GM23338 (cell line): Measurements from ENCODE around the gene ARHGEF25. TPM values are rescaled to one million over a fixed set of nuclear protein-coding genes. Genes with fewer than 3 reads are reported as not detected.
"Not testable (repeated sequence)": the region's sequence is repeated elsewhere in the genome, so short reads cannot be mapped to it uniquely, and the experiment has no call there.

Experiments
- ATAC-seq: fragments of 200-7000 bp; cut with Tn5 transposase; 3 replicates; pipeline ENCODE4 v1.9.1; 2020
- DNase-seq: peaks from one replicate; pipeline ENCODE4 v3.0.0-alpha.2; 2015; ENCODE audit warnings: low spot score
- H2AFZ ChIP-seq: fragments of 200-600 bp; sonication (generic); 2 replicates; pipeline ENCODE4 v1.8.0; 2016; ENCODE audit warnings: antibody characterized with exemption, mild to moderate bottlenecking, moderate library complexity
- H3F3A ChIP-seq: fragments of 200-600 bp; sonication (generic); replicated peaks from 2 replicates; pipeline ENCODE4 v1.8.0; 2017; ENCODE audit warnings: antibody characterized with exemption, mixed run types, low read depth
- H3K27ac ChIP-seq: fragments of 200-600 bp; sonication (generic); 2 replicates; pipeline ENCODE4 v1.6.1; 2016; ENCODE audit warnings: low read depth
- H3K27me3 ChIP-seq: fragments of 200-600 bp; sonication (generic); 2 replicates; pipeline ENCODE4 v1.8.0; 2016; ENCODE audit warnings: mild to moderate bottlenecking, mixed run types, moderate library complexity; ENCODE audit not compliant: insufficient read depth
- H3K36me3 ChIP-seq: fragments of 200-600 bp; sonication (generic); 2 replicates; pipeline ENCODE4 v1.8.0; 2016; ENCODE audit warnings: mild to moderate bottlenecking; ENCODE audit not compliant: insufficient read depth
- H3K4me1 ChIP-seq: fragments of 200-600 bp; sonication (generic); 2 replicates; pipeline ENCODE4 v1.8.0; 2016; ENCODE audit warnings: mild to moderate bottlenecking, moderate library complexity; ENCODE audit not compliant: insufficient read depth
- H3K4me2 ChIP-seq: fragments of 200-600 bp; sonication (generic); 2 replicates; pipeline ENCODE4 v1.7.1; 2017; ENCODE audit warnings: mixed run types
- H3K4me3 ChIP-seq: fragments of 200-600 bp; sonication (generic); 2 replicates; pipeline ENCODE4 v1.6.1; 2016; ENCODE audit warnings: mixed run types
- H3K79me2 ChIP-seq: fragments of 200-600 bp; sonication (generic); replicated peaks from 2 replicates; pipeline ENCODE4 v1.8.0; 2017; ENCODE audit warnings: mild to moderate bottlenecking; ENCODE audit not compliant: insufficient read depth
- H3K9me2 ChIP-seq: fragments of 200-600 bp; sonication (generic); 2 replicates; pipeline ENCODE4 v1.8.0; 2017; ENCODE audit not compliant: insufficient read depth
- H4K20me1 ChIP-seq: fragments of 200-600 bp; sonication (generic); replicated peaks from 2 replicates; pipeline ENCODE4 v1.8.0; 2017; ENCODE audit warnings: mild to moderate bottlenecking; ENCODE audit not compliant: insufficient read depth
- H3K27ac Mint-ChIP-seq: 2 replicates; pipeline ENCODE4 v1.8.0; 2020; ENCODE audit warnings: inconsistent platforms, mild to moderate bottlenecking, moderate library complexity, mixed read lengths
- H3K27me3 Mint-ChIP-seq: 3 replicates; pipeline ENCODE4 v1.8.0; 2022; ENCODE audit warnings: low read depth, mild to moderate bottlenecking, moderate library complexity, mixed read lengths, inconsistent platforms; ENCODE audit not compliant: insufficient read depth, poor library complexity
- H3K36me3 Mint-ChIP-seq: 3 replicates; pipeline ENCODE4 v1.8.0; 2021; ENCODE audit warnings: low read depth, mild to moderate bottlenecking, inconsistent platforms, moderate library complexity, mixed read lengths
- H3K4me1 Mint-ChIP-seq: 3 replicates; pipeline ENCODE4 v1.8.0; 2020; ENCODE audit warnings: mild to moderate bottlenecking, inconsistent platforms, mixed read lengths
- H3K4me3 Mint-ChIP-seq: 3 replicates; pipeline ENCODE4 v1.8.0; 2021; ENCODE audit warnings: moderate library complexity, mild to moderate bottlenecking, inconsistent platforms, mixed read lengths
- H3K9me3 Mint-ChIP-seq: 3 replicates; pipeline ENCODE4 v1.8.0; 2020; ENCODE audit warnings: moderate library complexity, mild to moderate bottlenecking, inconsistent platforms, mixed read lengths
- polyA plus RNA-seq: library from polyadenylated mRNA; unstranded; fragments of >200 nt; fragmentation: Nextera tagmentation; extraction: Ambion mirVana; gene quantifications from 2 replicates; pipeline ENCODE4 v1.2.1, GENCODE V29; 2016
- total RNA-seq: library from RNA; depleted of rRNA; stranded (reverse); fragments of >200 nt; shearing (Covaris generic); gene quantifications from 2 replicates; pipeline ENCODE4 v1.2.3, GENCODE V29; 2014; rRNA removed

The ARHGEF25 gene
- total and polyA plus RNA-seq, 2 experiments from 2014 or later: 0.53 to 10.2 TPM

DNA sequence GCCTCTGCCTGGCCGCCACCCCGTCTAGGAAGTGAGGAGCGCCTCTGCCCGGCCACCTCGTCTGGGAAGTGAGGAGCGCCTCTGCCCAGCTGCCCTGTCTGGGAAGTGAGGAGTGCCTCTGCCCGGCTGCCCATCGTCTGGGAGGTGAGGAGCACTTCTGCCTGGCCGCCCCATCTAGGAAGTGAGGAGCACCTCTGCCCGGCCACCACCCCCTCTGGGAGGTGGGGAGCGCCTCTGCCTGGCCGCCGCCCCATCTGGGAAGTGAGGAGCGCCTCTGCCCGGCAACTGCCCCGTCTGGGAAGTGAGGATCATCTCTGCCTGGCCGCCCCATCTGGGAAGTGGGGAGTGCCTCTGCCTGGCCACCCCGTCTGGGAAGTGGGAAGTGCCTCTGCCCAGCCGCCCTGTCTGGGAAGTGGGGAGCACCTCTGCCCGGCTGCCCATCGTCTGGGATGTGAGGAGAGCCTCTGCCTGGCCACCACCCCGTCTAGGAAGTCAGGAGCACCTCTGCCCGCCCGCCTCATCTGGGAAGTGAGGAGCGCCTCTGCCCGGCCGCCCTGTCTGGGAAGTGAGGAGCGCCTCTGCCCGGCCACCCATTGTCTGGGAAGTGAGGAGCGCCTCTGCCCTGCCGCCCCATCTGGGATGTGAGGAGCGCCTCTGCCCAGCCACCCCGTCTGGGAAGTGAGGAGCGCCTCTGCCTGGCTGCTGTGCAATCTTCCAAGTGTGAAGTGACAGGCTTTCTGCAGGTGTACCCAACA lies 54.0 kb downstream of the ARHGEF25 start:
- not testable (repeated sequence) for H3K27ac Mint-ChIP-seq, H3K36me3 ChIP-seq, H3F3A ChIP-seq, H3K9me2 ChIP-seq, H3K4me1 Mint-ChIP-seq, DNase-seq, ATAC-seq, H3K79me2 ChIP-seq, H3K4me1 ChIP-seq, H3K27me3 Mint-ChIP-seq, H3K27ac ChIP-seq, H4K20me1 ChIP-seq, H2AFZ ChIP-seq, H3K4me2 ChIP-seq, H3K4me3 Mint-ChIP-seq, H3K27me3 ChIP-seq, H3K4me3 ChIP-seq
- peaks cover 65% of the 10 kb centered on the region for H3K9me3 Mint-ChIP-seq
- peaks cover 11% of the 10 kb centered on the region; the same call in 2 of the 3 replicates for H3K36me3 Mint-ChIP-seq

Other genes with a start within 250 kb of the ARHGEF25 start
- 17.7 and 19.6 TPM in 2 replicates for gene R3HDM2, start 180.4 kb upstream of the ARHGEF25 start, total RNA-seq
- gene R3HDM2, start 180.4 kb upstream of the ARHGEF25 start, polyA plus RNA-seq: 9.6 and 10.2 TPM in 2 replicates
- not detected in 2 replicates for gene INHBC, start 176.7 kb upstream of the ARHGEF25 start, total RNA-seq
- 0.53 TPM in 1 of 2 replicates, not detected in the other for gene INHBC, start 176.7 kb upstream of the ARHGEF25 start, polyA plus RNA-seq
- 19.4 and 29.0 TPM in 2 replicates for gene INHBE, start 156.1 kb upstream of the ARHGEF25 start, total RNA-seq
- 5.6 and 7.4 TPM in 2 replicates for gene INHBE, start 156.1 kb upstream of the ARHGEF25 start, polyA plus RNA-seq
- 16.1 and 18.1 TPM in 2 replicates for gene GLI1, start 151.7 kb upstream of the ARHGEF25 start, total RNA-seq
- 4.8 and 5.6 TPM in 2 replicates for gene GLI1, start 151.7 kb upstream of the ARHGEF25 start, polyA plus RNA-seq
- gene ARHGAP9, start 131.6 kb upstream of the ARHGEF25 start, total RNA-seq: 4.6 and 7.1 TPM in 2 replicates
- 4.5 and 4.9 TPM in 2 replicates for gene ARHGAP9, start 131.6 kb upstream of the ARHGEF25 start, polyA plus RNA-seq
- gene MARS1, start 123.4 kb upstream of the ARHGEF25 start, total RNA-seq: 247 and 266 TPM in 2 replicates
- gene MARS1, start 123.4 kb upstream of the ARHGEF25 start, polyA plus RNA-seq: 351 and 389 TPM in 2 replicates
- gene DDIT3, start 90.9 kb upstream of the ARHGEF25 start, total RNA-seq: 3.9 and 4.1 TPM in 2 replicates
- 11.7 and 12.5 TPM in 2 replicates for gene DDIT3, start 90.9 kb upstream of the ARHGEF25 start, polyA plus RNA-seq
- 12.5 and 16.9 TPM in 2 replicates for gene MBD6, start 88.6 kb upstream of the ARHGEF25 start, total RNA-seq
- 17.1 and 18.3 TPM in 2 replicates for gene MBD6, start 88.6 kb upstream of the ARHGEF25 start, polyA plus RNA-seq
- gene DCTN2, start 64.2 kb upstream of the ARHGEF25 start, total RNA-seq: 134 and 157 TPM in 2 replicates
- 56.1 and 62.3 TPM in 2 replicates for gene DCTN2, start 64.2 kb upstream of the ARHGEF25 start, polyA plus RNA-seq
- 16.5 and 21.3 TPM in 2 replicates for gene KIF5A, start 61.4 kb upstream of the ARHGEF25 start, total RNA-seq
- gene KIF5A, start 61.4 kb upstream of the ARHGEF25 start, polyA plus RNA-seq: 9.1 and 11.1 TPM in 2 replicates
- 26.4 and 30.6 TPM in 2 replicates for gene PIP4K2C, start 20.2 kb upstream of the ARHGEF25 start, total RNA-seq
- 10.5 and 10.8 TPM in 2 replicates for gene PIP4K2C, start 20.2 kb upstream of the ARHGEF25 start, polyA plus RNA-seq
- 37.8 and 46.6 TPM in 2 replicates for gene DTX3, start 6.6 kb upstream of the ARHGEF25 start, total RNA-seq
- gene DTX3, start 6.6 kb upstream of the ARHGEF25 start, polyA plus RNA-seq: 16.7 and 22.8 TPM in 2 replicates
- gene B4GALNT1, start 21.8 kb downstream of the ARHGEF25 start, total RNA-seq: 2.4 and 2.8 TPM in 2 replicates
- 1.3 and 1.4 TPM in 2 replicates for gene B4GALNT1, start 21.8 kb downstream of the ARHGEF25 start, polyA plus RNA-seq
- gene OS9, start 82.7 kb downstream of the ARHGEF25 start, total RNA-seq: 66.1 and 79.7 TPM in 2 replicates
- gene OS9, start 82.7 kb downstream of the ARHGEF25 start, polyA plus RNA-seq: 27.5 and 29.3 TPM in 2 replicates
- 1.1 and 1.3 TPM in 2 replicates for gene AGAP2, start 127.3 kb downstream of the ARHGEF25 start, total RNA-seq
- gene AGAP2, start 127.3 kb downstream of the ARHGEF25 start, polyA plus RNA-seq: 0.36 and 0.38 TPM in 2 replicates
- gene TSPAN31, start 133.6 kb downstream of the ARHGEF25 start, total RNA-seq: 15.6 and 32.9 TPM in 2 replicates
- gene TSPAN31, start 133.6 kb downstream of the ARHGEF25 start, polyA plus RNA-seq: 12.9 and 15.5 TPM in 2 replicates
- 198 and 214 TPM in 2 replicates for gene CDK4, start 140.9 kb downstream of the ARHGEF25 start, total RNA-seq
- 105 and 108 TPM in 2 replicates for gene CDK4, start 140.9 kb downstream of the ARHGEF25 start, polyA plus RNA-seq
- gene MARCHF9, start 143.7 kb downstream of the ARHGEF25 start, total RNA-seq: 2.9 and 3.5 TPM in 2 replicates
- 3.1 and 3.3 TPM in 2 replicates for gene MARCHF9, start 143.7 kb downstream of the ARHGEF25 start, polyA plus RNA-seq
- gene CYP27B1, start 155.6 kb downstream of the ARHGEF25 start, total RNA-seq: 2.7 and 6.8 TPM in 2 replicates
- gene CYP27B1, start 155.6 kb downstream of the ARHGEF25 start, polyA plus RNA-seq: 0.83 and 1.1 TPM in 2 replicates
- gene METTL1, start 160.7 kb downstream of the ARHGEF25 start, total RNA-seq: 12.2 and 18.9 TPM in 2 replicates
- gene METTL1, start 160.7 kb downstream of the ARHGEF25 start, polyA plus RNA-seq: 39.5 and 47.0 TPM in 2 replicates
- gene EEF1AKMT3, start 161.2 kb downstream of the ARHGEF25 start, total RNA-seq: 3.0 and 5.3 TPM in 2 replicates
- 1.3 and 1.7 TPM in 2 replicates for gene EEF1AKMT3, start 161.2 kb downstream of the ARHGEF25 start, polyA plus RNA-seq
- gene TSFM, start 171.4 kb downstream of the ARHGEF25 start, total RNA-seq: 29.5 and 30.9 TPM in 2 replicates
- gene TSFM, start 171.4 kb downstream of the ARHGEF25 start, polyA plus RNA-seq: 41.7 and 43.1 TPM in 2 replicates
- gene AVIL, start 207.3 kb downstream of the ARHGEF25 start, total RNA-seq: 0.12 and 0.17 TPM in 2 replicates
- gene AVIL, start 207.3 kb downstream of the ARHGEF25 start, polyA plus RNA-seq: 0.59 and 1.3 TPM in 2 replicates
- gene CTDSP2, start 235.3 kb downstream of the ARHGEF25 start, total RNA-seq: 66.3 and 81.9 TPM in 2 replicates
- gene CTDSP2, start 235.3 kb downstream of the ARHGEF25 start, polyA plus RNA-seq: 20.8 and 22.8 TPM in 2 replicates